Neural crest cell (in vitro differentiated cells): ENCODE measurements around the gene KCNMA1. TPM values are rescaled to one million over a fixed set of nuclear protein-coding genes. Genes with fewer than 3 reads are reported as not detected.

Experiments
- DNase-seq: peaks from one replicate; pipeline ENCODE4 v3.0.0; 2021; ENCODE audit warnings: low read depth, mixed read lengths, low spot score
- H3K27ac Mint-ChIP-seq: one replicate; pipeline ENCODE4 v1.8.0; 2021; ENCODE audit warnings: mild to moderate bottlenecking, mixed read lengths; ENCODE audit not compliant: unreplicated experiment
- H3K27me3 Mint-ChIP-seq: 2 replicates; pipeline ENCODE4 v1.8.0; 2021; ENCODE audit warnings: low read depth, mild to moderate bottlenecking, mixed read lengths
- H3K36me3 Mint-ChIP-seq: 2 replicates; pipeline ENCODE4 v1.8.0; 2021; ENCODE audit warnings: low read depth, mild to moderate bottlenecking, mixed read lengths
- H3K4me1 Mint-ChIP-seq: 2 replicates; pipeline ENCODE4 v1.8.0; 2021; ENCODE audit warnings: mixed read lengths
- H3K4me3 Mint-ChIP-seq: one replicate; pipeline ENCODE4 v1.8.0; 2021; ENCODE audit warnings: mild to moderate bottlenecking, mixed read lengths
- H3K9me3 Mint-ChIP-seq: 2 replicates; pipeline ENCODE4 v1.8.0; 2021; ENCODE audit warnings: mixed read lengths
- CTCF ChIP-seq: fragments of 200-600 bp; sonication (generic); conservative IDR thresholded peaks from 2 replicates; pipeline ENCODE4 v1.5.0; 2021; ENCODE audit warnings: antibody characterized with exemption, mild to moderate bottlenecking
- total RNA-seq: library from RNA; stranded (reverse); gene quantifications from 2 replicates; pipeline ENCODE4 v1.2.1, GENCODE V29; 2021

Gene KCNMA1
- total RNA-seq, 1 donor from 2014 or later: 1.7 TPM

GRCh38 chr10:76910184-76910962 is 727.2 kb downstream of the KCNMA1 start:
- Mint-ChIP-seq H3K4me3 (no peak overlapping the region), H3K9me3 (peaks cover 11% of the 10 kb centered on the region), H3K27ac (no peak overlapping the region), H3K36me3 (no peaks in the 10 kb centered on the region), H3K27me3 (no peaks in the 10 kb centered on the region), H3K4me1 (peaks cover 2% of the 10 kb centered on the region)
- TF ChIP-seq CTCF: no peak
- DNase-seq: no peak

- Mint-ChIP-seq H3K27ac (no peak overlapping the region), H3K4me3 (no peak overlapping the region), H3K36me3 (no peaks in the 10 kb centered on the region), H3K4me1 (no peaks in the 10 kb centered on the region), H3K9me3 (peaks cover 11% of the 10 kb centered on the region), H3K27me3 (no peaks in the 10 kb centered on the region)
- no peak for TF ChIP-seq CTCF
- no peak for DNase-seq
These were observed 731.4 kb downstream of the KCNMA1 start for GRCh38 chr10:76906256-76906655.

- no peak for TF ChIP-seq CTCF
- Mint-ChIP-seq H3K4me3 (no peak overlapping the region), H3K9me3 (peaks cover 11% of the 10 kb centered on the region), H3K36me3 (no peaks in the 10 kb centered on the region), H3K27me3 (no peaks in the 10 kb centered on the region), H3K4me1 (no peaks in the 10 kb centered on the region), H3K27ac (no peak overlapping the region)
- no peak for DNase-seq
These were observed 732.4 kb downstream of the KCNMA1 start for GRCh38 chr10:76905251-76905650.

DNA sequence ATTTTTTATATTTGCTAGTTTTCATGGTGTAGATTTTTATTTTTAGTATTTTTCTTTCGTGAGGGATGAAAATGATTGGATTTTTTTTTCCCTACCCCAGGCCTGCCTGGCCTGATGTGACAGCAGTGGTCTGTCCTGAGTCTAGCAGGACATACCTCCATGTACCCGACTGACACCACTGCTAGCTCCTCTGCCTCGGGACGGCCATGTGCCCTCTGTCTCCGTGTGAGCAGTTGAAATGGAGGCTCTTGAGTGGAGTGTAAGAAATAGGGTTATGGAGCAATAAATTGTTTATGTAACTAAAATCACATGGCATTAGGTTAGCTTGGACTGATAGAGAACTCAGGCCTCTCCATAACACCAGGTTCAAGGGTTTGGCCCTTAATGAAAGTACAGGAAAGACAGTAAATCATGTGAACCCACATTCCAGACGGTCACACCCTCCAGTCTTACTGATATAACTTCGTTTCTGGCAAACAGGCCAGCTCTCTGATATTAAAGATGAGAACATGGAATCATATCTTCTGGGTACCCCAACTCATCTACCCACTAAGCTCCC is 734.1 kb downstream of the KCNMA1 start:
- no peaks in the 10 kb centered on the region for H3K9me3 Mint-ChIP-seq
- no peak for TF ChIP-seq CTCF
- H3K27me3 Mint-ChIP-seq: no peaks in the 10 kb centered on the region
- H3K27ac Mint-ChIP-seq: no peak overlapping the region
- no peak overlapping the region for H3K4me3 Mint-ChIP-seq
- H3K4me1 Mint-ChIP-seq: no peaks in the 10 kb centered on the region
- no peaks in the 10 kb centered on the region for H3K36me3 Mint-ChIP-seq
- DNase-seq: no peak

- H3K27ac Mint-ChIP-seq: no peak overlapping the region
- H3K4me1 Mint-ChIP-seq: no peaks in the 10 kb centered on the region
- DNase-seq: peak; percentile 44
- no peaks in the 10 kb centered on the region for H3K36me3 Mint-ChIP-seq
- peak; percentile 52 for TF ChIP-seq CTCF
- H3K4me3 Mint-ChIP-seq: no peak overlapping the region
- H3K9me3 Mint-ChIP-seq: no peaks in the 10 kb centered on the region
- no peaks in the 10 kb centered on the region for H3K27me3 Mint-ChIP-seq
These were observed 734.7 kb downstream of the KCNMA1 start for GRCh38 chr10:76902949-76903348.
